HG03565 (cell line): ENCODE data around the gene FARS2.
"Not testable (repeated sequence)": the region's sequence is repeated elsewhere in the genome, so short reads cannot be mapped to it uniquely, and the experiment has no call there.

Experiments
- ATAC-seq: cut with Tn5 transposase; IDR thresholded peaks from one replicate; pipeline ENCODE4 v1.9.1; 2021; ENCODE audit warnings: mild to moderate bottlenecking, moderate library complexity; ENCODE audit not compliant: unreplicated experiment

Gene FARS2

GRCh38 chr6:5771211-5771610 is 509.9 kb downstream of the FARS2 start:
- ATAC-seq, result no peak

- ATAC-seq, result no peak
These were observed 510.6 kb downstream of the FARS2 start for GRCh38 chr6:5771759-5772390.

- no peak for ATAC-seq
These were observed 511.3 kb downstream of the FARS2 start for GRCh38 chr6:5772408-5773120.

GRCh38 chr6:5776104-5776503 is 514.8 kb downstream of the FARS2 start:
- ATAC-seq, result no peak

- no peak for ATAC-seq
These were observed 515.5 kb downstream of the FARS2 start for GRCh38 chr6:5776706-5777390.

- peak; percentile 96 for ATAC-seq
These were observed 517.1 kb downstream of the FARS2 start for GRCh38 chr6:5778317-5778857.

GRCh38 chr6:5778906-5779305 is 517.6 kb downstream of the FARS2 start:
- no peak for ATAC-seq

GRCh38 chr6:5781019-5781418 is 519.7 kb downstream of the FARS2 start:
- ATAC-seq, result no peak

- ATAC-seq, result no peak
These were observed 520.7 kb downstream of the FARS2 start for GRCh38 chr6:5781966-5782556.

GRCh38 chr6:5782783-5783547 is 521.7 kb downstream of the FARS2 start:
- no peak for ATAC-seq

- no peak for ATAC-seq
These were observed 522.3 kb downstream of the FARS2 start for GRCh38 chr6:5783584-5784089.

- ATAC-seq, result no peak
These were observed 523.9 kb downstream of the FARS2 start for GRCh38 chr6:5785249-5785648.

GRCh38 chr6:5786321-5786968 is 525.1 kb downstream of the FARS2 start:
- ATAC-seq, result no peak

GRCh38 chr6:5786969-5787720 is 525.8 kb downstream of the FARS2 start:
- ATAC-seq, result no peak

GRCh38 chr6:5789426-5789825 is 528.1 kb downstream of the FARS2 start:
- not testable (repeated sequence) for ATAC-seq

- not testable (repeated sequence) for ATAC-seq
These were observed 535.2 kb downstream of the FARS2 start for GRCh38 chr6:5796555-5796954.

GRCh38 chr6:5806406-5806805 is 545.1 kb downstream of the FARS2 start:
- not testable (repeated sequence) for ATAC-seq

GRCh38 chr6:5809450-5809849 is 548.1 kb downstream of the FARS2 start:
- no peak for ATAC-seq

GRCh38 chr6:5811997-5812396 is 550.7 kb downstream of the FARS2 start:
- no peak for ATAC-seq
